ENCODE results near the gene IPO5.

DNA sequence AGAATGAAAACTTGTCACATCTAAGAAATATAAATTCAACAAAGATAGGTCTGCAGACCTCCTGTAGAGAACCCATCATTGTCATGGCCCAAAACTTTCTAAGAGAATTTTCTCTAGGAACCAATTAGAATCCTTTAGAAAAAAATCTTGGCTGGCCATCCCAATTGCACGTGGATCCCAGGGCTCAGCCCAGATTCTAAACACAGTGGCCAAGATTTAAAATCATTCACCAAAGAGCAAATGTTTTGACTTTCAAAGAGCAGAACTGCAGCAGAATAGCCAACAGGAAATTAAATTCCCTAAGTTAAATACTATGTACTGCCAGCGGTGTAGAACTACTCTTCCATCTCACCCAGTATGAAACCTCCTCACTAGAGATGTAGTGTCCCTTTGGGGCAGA is 21.3 kb downstream of the IPO5 start:
- TF ChIP-seq, protein P1, sequence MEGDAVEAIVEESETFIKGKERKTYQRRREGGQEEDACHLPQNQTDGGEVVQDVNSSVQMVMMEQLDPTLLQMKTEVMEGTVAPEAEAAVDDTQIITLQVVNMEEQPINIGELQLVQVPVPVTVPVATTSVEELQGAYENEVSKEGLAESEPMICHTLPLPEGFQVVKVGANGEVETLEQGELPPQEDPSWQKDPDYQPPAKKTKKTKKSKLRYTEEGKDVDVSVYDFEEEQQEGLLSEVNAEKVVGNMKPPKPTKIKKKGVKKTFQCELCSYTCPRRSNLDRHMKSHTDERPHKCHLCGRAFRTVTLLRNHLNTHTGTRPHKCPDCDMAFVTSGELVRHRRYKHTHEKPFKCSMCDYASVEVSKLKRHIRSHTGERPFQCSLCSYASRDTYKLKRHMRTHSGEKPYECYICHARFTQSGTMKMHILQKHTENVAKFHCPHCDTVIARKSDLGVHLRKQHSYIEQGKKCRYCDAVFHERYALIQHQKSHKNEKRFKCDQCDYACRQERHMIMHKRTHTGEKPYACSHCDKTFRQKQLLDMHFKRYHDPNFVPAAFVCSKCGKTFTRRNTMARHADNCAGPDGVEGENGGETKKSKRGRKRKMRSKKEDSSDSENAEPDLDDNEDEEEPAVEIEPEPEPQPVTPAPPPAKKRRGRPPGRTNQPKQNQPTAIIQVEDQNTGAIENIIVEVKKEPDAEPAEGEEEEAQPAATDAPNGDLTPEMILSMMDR (IDR thresholded peaks at IDR 0.05; ENCODE audit: control extremely low read depth in 1 of 3, insufficient read depth in 1 of 3, low read depth in 1 of 3, low read length in 3 of 3), result no peak
- TF ChIP-seq RNF2 (IDR thresholded peaks at IDR 0.05; ENCODE audit: borderline replicate concordance, low read depth, low read length, missing control alignments, poor library complexity, severe bottlenecking) (no peak), ZNF274 (IDR thresholded peaks at IDR 0.05; ENCODE audit: borderline replicate concordance, extremely low read depth, low read length) (no peak), MAFK (IDR thresholded peaks at IDR 0.05; ENCODE audit: low read depth, low read length) (no peak), EP300 (IDR thresholded peaks at IDR 0.05; ENCODE audit: borderline replicate concordance in 1 of 2, low read depth in 2 of 2, low read length in 2 of 2) (no peak)
